ENCODE results near the gene MOBP.

DNA sequence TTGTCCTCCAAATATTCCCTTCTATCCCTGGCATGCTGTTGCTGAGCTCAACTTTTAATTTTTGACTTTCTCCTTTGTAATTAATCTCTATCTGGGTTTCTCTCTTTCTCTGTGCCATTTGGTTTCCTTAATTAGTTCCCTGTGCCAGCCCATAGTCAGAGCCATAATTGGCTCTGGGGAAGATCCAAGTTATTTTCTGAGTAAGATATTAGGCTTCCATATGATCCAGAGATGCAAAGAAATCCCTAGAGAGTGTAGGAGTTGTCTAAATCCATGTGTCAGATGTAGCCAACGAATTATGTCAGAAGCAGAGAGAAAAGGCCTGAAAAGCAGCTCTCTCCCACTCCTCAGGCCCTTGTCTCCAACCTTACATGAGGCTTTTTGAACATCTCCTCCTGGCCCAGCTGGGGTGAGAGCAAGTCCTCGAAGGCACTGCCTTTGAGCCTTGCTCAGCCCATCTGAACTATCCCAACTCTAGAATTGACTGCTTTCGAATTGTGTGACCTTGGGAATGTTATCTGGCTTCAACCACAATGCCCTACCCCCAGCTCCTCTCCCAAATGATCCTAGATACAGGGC is 46.4 kb downstream of the MOBP start:
- TF ChIP-seq POLR2AphosphoS5 (IDR thresholded peaks at IDR 0.05; ENCODE audit: low read depth, low read length) (no peak), POLR2A (IDR thresholded peaks at IDR 0.05; ENCODE audit: low read depth, low read length) (no peak)

All from GM12892 (cell line).